ENCODE data around the gene PSPH. TPM values are rescaled to one million over a fixed set of nuclear protein-coding genes. Genes with fewer than 3 reads are reported as not detected.

The PSPH gene
- polyA plus RNA-seq, 1 of the 3 experiments (the other 2 are of a cell fraction), result 50.5 TPM

- H4K20me1 ChIP-seq (ENCODE audit: insufficient read depth), result no peaks in the 10 kb centered on the region
- H3F3A ChIP-seq (replicated peaks; ENCODE audit: insufficient read depth), result peaks cover 2% of the 10 kb centered on the region
- no peaks in the 10 kb centered on the region for H3K4me1 ChIP-seq (ENCODE audit: control insufficient read depth in 1 of 2, insufficient read depth in 2 of 2, low read depth in 1 of 2, low read length in 1 of 2)
- no peak for DNase-seq
- H3K27ac ChIP-seq (ENCODE audit: low read depth in 2 of 2, low read length in 1 of 2), result no peak overlapping the region
- H3K4me3 ChIP-seq (ENCODE audit: low read depth in 2 of 2, low read length in 1 of 2), result no peak overlapping the region
- POLR2A ChIA-PET, result no interaction called here
- no peak for TF ChIP-seq REST (IDR thresholded peaks at IDR 0.05; ENCODE audit: low read depth, low read length)
- TF ChIP-seq SMC3 (IDR thresholded peaks at IDR 0.05; ENCODE audit: low read depth, low read length), result no peak
- no peak for TF ChIP-seq PBX3 (IDR thresholded peaks at IDR 0.05)
- TF ChIP-seq RAD21 (IDR thresholded peaks at IDR 0.05; ENCODE audit: low read length), result no peak
- no peak for TF ChIP-seq EZH2phosphoT487 (IDR thresholded peaks at IDR 0.05; ENCODE audit: borderline replicate concordance, low read depth)
- TF ChIP-seq CHD2 (IDR thresholded peaks at IDR 0.05; ENCODE audit: low read length, partially characterized antibody), result no peak
- TF ChIP-seq IRF3 (IDR thresholded peaks at IDR 0.05; ENCODE audit: low read depth, low read length), result no peak
- TF ChIP-seq SIN3A (IDR thresholded peaks at IDR 0.05; ENCODE audit: borderline replicate concordance, low read depth, low read length), result no peak
- no peak for TF ChIP-seq YY1 (IDR thresholded peaks at IDR 0.05; ENCODE audit: low read depth)
- no peak for TF ChIP-seq USF2 (IDR thresholded peaks at IDR 0.05; ENCODE audit: borderline replicate concordance, low read depth, low read length)
- no peak for TF ChIP-seq ZBTB33 (IDR thresholded peaks at IDR 0.05; ENCODE audit: borderline replicate concordance, low read depth)
- no peak for TF ChIP-seq TCF12 (IDR thresholded peaks at IDR 0.05)
- TF ChIP-seq FOSL2 (IDR thresholded peaks at IDR 0.05; ENCODE audit: borderline replicate concordance, low read depth), result no peak
- TF ChIP-seq FOXM1 (IDR thresholded peaks at IDR 0.05; ENCODE audit: low read depth), result no peak
- TF ChIP-seq EP300 (IDR thresholded peaks at IDR 0.05; ENCODE audit: borderline replicate concordance in 1 of 2, low read depth in 1 of 2, low read length in 1 of 2), result no peak
- TF ChIP-seq TEAD4 (IDR thresholded peaks at IDR 0.05; ENCODE audit: borderline replicate concordance, insufficient read depth), result no peak
- no peaks in the 10 kb centered on the region for H3K9me3 ChIP-seq
- H3K36me3 ChIP-seq (replicated peaks in 1 of 2; ENCODE audit: control insufficient read depth in 1 of 2, insufficient read depth in 2 of 2, low read length in 1 of 2), result peaks cover 5 to 30% of the 10 kb centered on the region in 2 experiments
- WGBS (ENCODE audit: low lambda C conversion rate), result 87% methylated on average over 7 of the region's 7 CpGs
- CTCF ChIA-PET, result interaction anchor here (0.7 to 6.9 kb wide), 4 partner anchors 64 to 83 kb away, joined by 3 to 67 read pairs (median 10); partner anchors contain the start of gene PHKG1
- no peaks in the 10 kb centered on the region for H3K27me3 ChIP-seq (ENCODE audit: insufficient read depth)
- H3K79me2 ChIP-seq (ENCODE audit: insufficient read depth), result no peaks in the 10 kb centered on the region
- no peak overlapping the region for H2AFZ ChIP-seq (ENCODE audit: low read depth)
- no peak overlapping the region for H3K9ac ChIP-seq
- no peak overlapping the region for H3K4me2 ChIP-seq
- H3K9me2 ChIP-seq, result no peaks in the 10 kb centered on the region
These were observed 41.5 kb downstream of the PSPH start for GRCh38 chr7:56009695-56010094.
